NCI-H1105 (cell line): ENCODE measurements around the gene NFIX.

Experiments used
- DNase-seq: peaks from one replicate; lab custom pipeline; 2025; lab: John Stamatoyannopoulos, UW

The NFIX gene

GRCh38 chr19:13037161-13037560 is 41.9 kb downstream of the NFIX start:
- DNase-seq, result no peak

GRCh38 chr19:13037731-13038130 is 42.5 kb downstream of the NFIX start:
- no peak for DNase-seq

- no peak for DNase-seq
Observed at GRCh38 chr19:13038306-13039210, 43.3 kb downstream of the NFIX start.

- no peak for DNase-seq
Observed at GRCh38 chr19:13039211-13039789, 44.0 kb downstream of the NFIX start.

- no peak for DNase-seq
Observed at GRCh38 chr19:13040232-13040947, 45.1 kb downstream of the NFIX start.

- no peak for DNase-seq
Observed at GRCh38 chr19:13040948-13041292, 45.6 kb downstream of the NFIX start.

GRCh38 chr19:13042443-13043130 is 47.3 kb downstream of the NFIX start:
- no peak for DNase-seq

- peak; percentile 27 for DNase-seq
Observed at GRCh38 chr19:13043285-13043684, 48.0 kb downstream of the NFIX start.

- DNase-seq, result no peak
Observed at GRCh38 chr19:13044231-13044836, 49.1 kb downstream of the NFIX start.

- no peak for DNase-seq
Observed at GRCh38 chr19:13045812-13046211, 50.5 kb downstream of the NFIX start.

- no peak for DNase-seq
Observed at GRCh38 chr19:13047374-13047773, 52.1 kb downstream of the NFIX start.

- DNase-seq, result no peak
Observed at GRCh38 chr19:13050274-13050673, 55.0 kb downstream of the NFIX start.

GRCh38 chr19:13051557-13052165 is 56.4 kb downstream of the NFIX start:
- peak; percentile 82 for DNase-seq

- DNase-seq, result no peak
Observed at GRCh38 chr19:13052447-13053175, 57.3 kb downstream of the NFIX start.

- DNase-seq, result no peak
Observed at GRCh38 chr19:13053238-13053637, 58.0 kb downstream of the NFIX start.

GRCh38 chr19:13053761-13054625 is 58.7 kb downstream of the NFIX start:
- DNase-seq, result no peak

GRCh38 chr19:13054626-13055212 is 59.4 kb downstream of the NFIX start:
- DNase-seq, result no peak

GRCh38 chr19:13055213-13056051 is 60.2 kb downstream of the NFIX start:
- DNase-seq, result no peak
